Measurements from ENCODE around the gene PTGDS.

DNA sequence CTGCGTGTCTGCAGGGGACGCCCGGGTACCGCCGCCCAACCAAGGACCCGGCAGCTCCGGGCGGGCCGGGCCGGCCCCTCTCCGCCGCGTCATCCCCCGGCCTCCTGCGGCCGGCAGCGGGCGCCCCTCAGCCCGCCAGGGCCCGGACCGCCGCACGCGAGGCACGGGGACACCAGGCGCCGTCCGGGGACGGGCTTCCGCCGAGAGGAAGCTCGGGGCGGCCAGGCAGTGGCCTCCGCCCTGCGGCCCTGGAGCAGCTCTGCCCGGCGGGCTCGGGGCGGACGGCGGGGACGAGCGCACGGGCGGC is 33.1 kb upstream of the PTGDS start:
- no peak for TF ChIP-seq HDGF (IDR thresholded peaks at IDR 0.05; ENCODE audit: borderline replicate concordance)
- TF ChIP-seq SUZ12 (IDR thresholded peaks at IDR 0.05): no peak
- no peak for TF ChIP-seq NFRKB (IDR thresholded peaks at IDR 0.05)
- no peak for TF ChIP-seq SP1 (IDR thresholded peaks at IDR 0.05)
- no peak for TF ChIP-seq LEF1 (IDR thresholded peaks at IDR 0.05; ENCODE audit: borderline replicate concordance)
- TF ChIP-seq FOXK2 (IDR thresholded peaks at IDR 0.05): no peak
